ENCODE data around the gene PDGFC.

DNA sequence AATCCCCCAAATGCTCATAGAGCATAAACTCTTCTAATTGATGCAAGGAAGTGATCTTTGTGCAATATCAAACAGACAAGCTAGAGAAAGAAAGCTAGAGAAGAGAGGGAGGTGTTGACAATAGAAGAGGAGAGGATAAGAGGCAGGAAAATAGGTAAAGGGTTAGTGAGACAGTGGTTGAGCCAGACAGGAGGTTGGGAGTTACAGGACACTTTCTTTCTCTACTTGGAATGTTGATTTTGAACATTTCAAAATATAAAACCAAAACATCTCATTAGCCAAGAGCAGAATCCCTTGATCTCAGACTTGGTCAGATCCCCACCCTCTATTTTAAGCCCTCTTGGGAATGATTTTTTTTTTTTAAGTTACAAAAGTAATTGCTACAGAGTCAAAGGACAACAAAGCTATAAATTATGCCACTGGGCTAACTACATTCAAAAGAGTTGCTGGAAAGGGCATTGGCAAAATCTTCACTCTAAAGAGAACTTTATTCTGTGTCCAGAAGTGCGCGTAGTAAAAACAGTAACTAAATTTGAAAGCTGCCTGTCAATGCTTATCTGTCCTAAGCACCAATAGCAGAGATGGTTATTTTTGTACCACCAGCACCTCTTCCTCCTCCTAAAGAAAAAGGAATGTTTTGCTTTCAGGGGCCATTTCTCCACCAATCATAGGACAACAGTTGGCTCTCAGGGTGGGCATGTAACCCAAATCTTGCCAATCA, 133.8 kb downstream of the PDGFC start:
- no peak for TF ChIP-seq CTCF (IDR thresholded peaks at IDR 0.05)
- TF ChIP-seq POLR2A (IDR thresholded peaks at IDR 0.05): no peak
